HL-60 (cell line): ENCODE measurements around the gene OR2H1.

Source experiments
- DNase-seq, 2 experiments: peaks; one replicate each; pipeline ENCODE4 v3.0.0-alpha.2; 2010 to 2020; ENCODE audit warnings: low read depth in 1 of 2, low spot score in 1 of 2
- H3K27ac ChIP-seq: fragments of 250-450 bp; sonication (Bioruptor Pico); replicated peaks from 2 replicates; pipeline ENCODE4 v1.5.1; 2020; ENCODE audit warnings: mild to moderate bottlenecking, moderate library complexity
- H3K27me3 ChIP-seq: fragments of 250-450 bp; sonication (Bioruptor Pico); 2 replicates; pipeline ENCODE4 v1.5.1; 2021; ENCODE audit warnings: mild to moderate bottlenecking, moderate library complexity; ENCODE audit not compliant: insufficient read depth, poor library complexity, severe bottlenecking
- H3K4me3 ChIP-seq: replicated peaks from 2 replicates; pipeline ENCODE4 v1.5.1; 2011; ENCODE audit warnings: mild to moderate bottlenecking, control low read depth, low read length; ENCODE audit not compliant: insufficient read depth
- GABPA ChIP-seq: IDR thresholded peaks from 2 replicates; pipeline ENCODE4 v1.6.1; 2012; ENCODE audit warnings: low read depth
- POLR2AphosphoS5 ChIP-seq: IDR thresholded peaks from 2 replicates; pipeline ENCODE4 v1.6.1; 2012; ENCODE audit warnings: low read depth
- SPI1 ChIP-seq: IDR thresholded peaks from 2 replicates; pipeline ENCODE4 v1.6.1; 2012; ENCODE audit warnings: low read depth, mild to moderate bottlenecking, borderline replicate concordance
- long read RNA-seq: library from polyadenylated mRNA; unstranded; transcript quantifications from one replicate; pipeline ENCODE4 v2.0.0, GENCODE V29; 2020
- TF ChIP-seq, protein P1 (sequence below): IDR thresholded peaks from 2 replicates; pipeline ENCODE4 v1.6.1; 2012; ENCODE audit warnings: low read depth; ENCODE audit not compliant: insufficient replicate concordance
- TF ChIP-seq, protein P2 (sequence below): IDR thresholded peaks from one replicate; pipeline ENCODE4 v1.5.1; 2011; ENCODE audit warnings: low read length, control low read depth, inconsistent platforms; ENCODE audit not compliant: insufficient read depth

Gene OR2H1
- long read RNA-seq, result 0 reads

DNA sequence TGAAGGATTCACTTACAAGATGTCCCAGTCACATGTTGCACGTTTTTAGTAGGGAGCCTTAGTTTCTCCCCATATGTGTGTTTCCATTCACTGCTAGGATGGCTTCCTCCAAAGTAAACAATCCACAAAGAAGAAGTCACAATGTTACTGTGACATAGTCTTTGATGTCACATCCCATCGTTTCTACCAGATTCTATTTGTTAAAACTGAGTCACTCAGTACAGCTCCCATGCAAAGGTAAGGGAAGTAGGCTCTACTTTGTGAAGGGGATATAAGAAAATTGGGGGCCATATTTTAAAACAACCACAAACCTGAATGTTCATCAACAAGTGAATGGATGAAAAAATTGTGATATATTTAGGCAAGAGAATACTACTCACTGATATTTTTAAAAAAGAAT is at the start of gene OR2H1, which contains the start of gene OR11A1:
Gene OR2H1, plus strand, starts transcription at position 185 of the 400 bp plus-strand sequence. CDS start 4,615 bp downstream, outside the sequence.
Gene OR11A1, minus strand, starts transcription at position 101 of the 400 bp plus-strand sequence. CDS start 29,430 bp downstream, outside the sequence.
- no peak for DNase-seq
- TF ChIP-seq POLR2AphosphoS5, result no peak
- TF ChIP-seq, protein P1, sequence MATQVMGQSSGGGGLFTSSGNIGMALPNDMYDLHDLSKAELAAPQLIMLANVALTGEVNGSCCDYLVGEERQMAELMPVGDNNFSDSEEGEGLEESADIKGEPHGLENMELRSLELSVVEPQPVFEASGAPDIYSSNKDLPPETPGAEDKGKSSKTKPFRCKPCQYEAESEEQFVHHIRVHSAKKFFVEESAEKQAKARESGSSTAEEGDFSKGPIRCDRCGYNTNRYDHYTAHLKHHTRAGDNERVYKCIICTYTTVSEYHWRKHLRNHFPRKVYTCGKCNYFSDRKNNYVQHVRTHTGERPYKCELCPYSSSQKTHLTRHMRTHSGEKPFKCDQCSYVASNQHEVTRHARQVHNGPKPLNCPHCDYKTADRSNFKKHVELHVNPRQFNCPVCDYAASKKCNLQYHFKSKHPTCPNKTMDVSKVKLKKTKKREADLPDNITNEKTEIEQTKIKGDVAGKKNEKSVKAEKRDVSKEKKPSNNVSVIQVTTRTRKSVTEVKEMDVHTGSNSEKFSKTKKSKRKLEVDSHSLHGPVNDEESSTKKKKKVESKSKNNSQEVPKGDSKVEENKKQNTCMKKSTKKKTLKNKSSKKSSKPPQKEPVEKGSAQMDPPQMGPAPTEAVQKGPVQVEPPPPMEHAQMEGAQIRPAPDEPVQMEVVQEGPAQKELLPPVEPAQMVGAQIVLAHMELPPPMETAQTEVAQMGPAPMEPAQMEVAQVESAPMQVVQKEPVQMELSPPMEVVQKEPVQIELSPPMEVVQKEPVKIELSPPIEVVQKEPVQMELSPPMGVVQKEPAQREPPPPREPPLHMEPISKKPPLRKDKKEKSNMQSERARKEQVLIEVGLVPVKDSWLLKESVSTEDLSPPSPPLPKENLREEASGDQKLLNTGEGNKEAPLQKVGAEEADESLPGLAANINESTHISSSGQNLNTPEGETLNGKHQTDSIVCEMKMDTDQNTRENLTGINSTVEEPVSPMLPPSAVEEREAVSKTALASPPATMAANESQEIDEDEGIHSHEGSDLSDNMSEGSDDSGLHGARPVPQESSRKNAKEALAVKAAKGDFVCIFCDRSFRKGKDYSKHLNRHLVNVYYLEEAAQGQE, result no peak
- TF ChIP-seq, protein P2, sequence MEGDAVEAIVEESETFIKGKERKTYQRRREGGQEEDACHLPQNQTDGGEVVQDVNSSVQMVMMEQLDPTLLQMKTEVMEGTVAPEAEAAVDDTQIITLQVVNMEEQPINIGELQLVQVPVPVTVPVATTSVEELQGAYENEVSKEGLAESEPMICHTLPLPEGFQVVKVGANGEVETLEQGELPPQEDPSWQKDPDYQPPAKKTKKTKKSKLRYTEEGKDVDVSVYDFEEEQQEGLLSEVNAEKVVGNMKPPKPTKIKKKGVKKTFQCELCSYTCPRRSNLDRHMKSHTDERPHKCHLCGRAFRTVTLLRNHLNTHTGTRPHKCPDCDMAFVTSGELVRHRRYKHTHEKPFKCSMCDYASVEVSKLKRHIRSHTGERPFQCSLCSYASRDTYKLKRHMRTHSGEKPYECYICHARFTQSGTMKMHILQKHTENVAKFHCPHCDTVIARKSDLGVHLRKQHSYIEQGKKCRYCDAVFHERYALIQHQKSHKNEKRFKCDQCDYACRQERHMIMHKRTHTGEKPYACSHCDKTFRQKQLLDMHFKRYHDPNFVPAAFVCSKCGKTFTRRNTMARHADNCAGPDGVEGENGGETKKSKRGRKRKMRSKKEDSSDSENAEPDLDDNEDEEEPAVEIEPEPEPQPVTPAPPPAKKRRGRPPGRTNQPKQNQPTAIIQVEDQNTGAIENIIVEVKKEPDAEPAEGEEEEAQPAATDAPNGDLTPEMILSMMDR, result no peak
- no peak for TF ChIP-seq SPI1
- no peak for TF ChIP-seq GABPA
- no peaks in the 10 kb centered on the region for H3K27me3 ChIP-seq
- no peak within 1 kb of the TSS for H3K27ac ChIP-seq
- no peak within 1 kb of the TSS for H3K4me3 ChIP-seq

DNA sequence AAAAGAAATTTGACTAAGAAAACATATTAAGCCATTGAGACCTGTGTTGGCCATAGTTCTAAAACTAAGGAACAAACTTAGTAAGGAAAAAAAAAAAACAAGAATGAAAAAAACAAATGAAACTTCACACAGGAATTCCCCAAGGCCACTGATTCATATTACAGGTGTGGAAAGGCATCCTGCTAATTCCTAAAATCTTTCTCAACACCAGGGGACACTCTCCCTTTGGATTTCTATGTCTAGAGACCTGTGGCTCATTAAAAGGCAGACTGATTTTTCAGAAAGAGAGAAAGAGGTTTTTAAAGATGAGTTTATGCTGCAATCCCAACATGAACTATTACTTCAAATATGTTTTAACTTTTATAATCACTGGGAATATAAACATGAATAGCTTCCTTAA is 42.4 kb upstream of the OR2H1 start, which contains the start of gene OR12D1:
Gene OR12D1, plus strand, starts transcription at position 341 of the 400 bp plus-strand sequence.
- H3K27ac ChIP-seq, result no peak within 1 kb of the TSS
- TF ChIP-seq, protein P2, result no peak
- TF ChIP-seq POLR2AphosphoS5 (no peak), GABPA (no peak), SPI1 (no peak)
- TF ChIP-seq, protein P1, result no peak
- no peak within 1 kb of the TSS for H3K4me3 ChIP-seq
- DNase-seq, result no peak
- no peaks in the 10 kb centered on the region for H3K27me3 ChIP-seq

DNA sequence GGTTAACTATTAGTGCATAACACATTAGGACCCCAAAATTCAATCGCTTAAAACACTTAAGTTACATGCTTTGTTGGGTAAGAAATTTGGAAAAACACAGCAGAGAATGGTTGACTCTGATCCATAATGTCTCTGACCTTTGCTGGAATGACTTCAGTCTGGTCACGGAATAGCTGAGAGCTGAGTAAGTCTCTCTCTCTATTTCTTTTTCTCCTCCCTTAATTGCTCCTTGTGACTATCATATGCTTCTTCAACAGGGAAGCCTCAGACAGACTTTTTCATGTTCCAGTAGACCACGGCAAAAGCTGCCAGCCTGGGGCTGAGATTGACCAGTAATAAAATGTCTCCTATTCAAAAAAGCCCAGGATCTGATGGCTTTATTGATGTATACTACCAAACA is 37.4 kb upstream of the OR2H1 start:
- DNase-seq, result no peak
- Histone ChIP-seq H3K27me3 (no peaks in the 10 kb centered on the region), H3K4me3 (no peak overlapping the region), H3K27ac (no peak overlapping the region)
- TF ChIP-seq, protein P1, result no peak
- TF ChIP-seq GABPA, result no peak
- TF ChIP-seq SPI1, result no peak
- TF ChIP-seq, protein P2, result no peak
- TF ChIP-seq POLR2AphosphoS5, result no peak
